Gastroesophageal sphincter (tissue), 3 donors: ENCODE results near the gene CCN5.

ENCODE experiments used
- EP300 ChIP-seq: sonication (generic); formaldehyde crosslinking; IDR thresholded peaks from one replicate; pipeline ENCODE4 v1.6.1; 2017; ENCODE audit warnings: antibody characterized with exemption, mild to moderate bottlenecking
- POLR2A ChIP-seq, 2 donors: fragments of 450-650 bp; IDR thresholded peaks; one replicate each; pipeline ENCODE4 v1.6.1; 2017; ENCODE audit warnings: antibody characterized with exemption in 2 of 2, mild to moderate bottlenecking in 2 of 2, moderate library complexity in 1 of 2
- TF ChIP-seq, protein P1 (sequence below), 4 experiments: fragments of 200-600 bp in 2 of 4; fragments of 450-650 bp in 2 of 4; sonication (generic) in 1 of 4; IDR thresholded peaks; one replicate each; pipeline ENCODE4 v1.5.1; 2017 to 2019; ENCODE audit warnings: antibody characterized with exemption in 4 of 4, mild to moderate bottlenecking in 2 of 4, moderate library complexity in 2 of 4

DNA sequence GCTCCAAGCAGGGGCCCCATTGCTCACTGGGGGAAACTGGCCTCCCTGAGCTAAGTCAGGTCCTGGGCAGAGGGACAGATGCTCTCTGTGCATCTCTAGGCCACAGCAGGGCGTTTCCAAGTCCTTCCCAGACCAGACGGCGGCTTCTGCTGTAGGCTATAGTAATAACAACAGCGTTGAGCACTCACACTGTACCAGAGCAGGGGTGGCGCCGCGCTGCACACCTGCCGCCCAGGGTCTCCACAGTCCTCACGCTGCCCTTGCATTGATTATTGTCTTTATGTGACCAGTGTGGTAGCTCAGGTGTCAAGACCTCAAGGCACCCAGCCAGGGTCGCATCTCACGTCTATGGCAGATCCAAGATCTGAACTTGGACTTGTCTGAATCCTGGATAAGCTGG is 14.9 kb upstream of the CCN5 start:
- TF ChIP-seq, protein P1, sequence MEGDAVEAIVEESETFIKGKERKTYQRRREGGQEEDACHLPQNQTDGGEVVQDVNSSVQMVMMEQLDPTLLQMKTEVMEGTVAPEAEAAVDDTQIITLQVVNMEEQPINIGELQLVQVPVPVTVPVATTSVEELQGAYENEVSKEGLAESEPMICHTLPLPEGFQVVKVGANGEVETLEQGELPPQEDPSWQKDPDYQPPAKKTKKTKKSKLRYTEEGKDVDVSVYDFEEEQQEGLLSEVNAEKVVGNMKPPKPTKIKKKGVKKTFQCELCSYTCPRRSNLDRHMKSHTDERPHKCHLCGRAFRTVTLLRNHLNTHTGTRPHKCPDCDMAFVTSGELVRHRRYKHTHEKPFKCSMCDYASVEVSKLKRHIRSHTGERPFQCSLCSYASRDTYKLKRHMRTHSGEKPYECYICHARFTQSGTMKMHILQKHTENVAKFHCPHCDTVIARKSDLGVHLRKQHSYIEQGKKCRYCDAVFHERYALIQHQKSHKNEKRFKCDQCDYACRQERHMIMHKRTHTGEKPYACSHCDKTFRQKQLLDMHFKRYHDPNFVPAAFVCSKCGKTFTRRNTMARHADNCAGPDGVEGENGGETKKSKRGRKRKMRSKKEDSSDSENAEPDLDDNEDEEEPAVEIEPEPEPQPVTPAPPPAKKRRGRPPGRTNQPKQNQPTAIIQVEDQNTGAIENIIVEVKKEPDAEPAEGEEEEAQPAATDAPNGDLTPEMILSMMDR (IDR thresholded peaks at IDR 0.05): no peak
- TF ChIP-seq POLR2A (IDR thresholded peaks at IDR 0.05) (no peak), EP300 (no peak)
